KMS-11 (cell line): ENCODE data around the gene GZF1.

Source experiments
- H2AFZ ChIP-seq: fragments of 200-600 bp; sonication (generic); 2 replicates; pipeline ENCODE4 v1.6.1; 2016; ENCODE audit warnings: antibody characterized with exemption, mixed run types, low read depth
- H3K27ac ChIP-seq: fragments of 200-600 bp; sonication (generic); 2 replicates; pipeline ENCODE4 v1.6.1; 2016; ENCODE audit warnings: mild to moderate bottlenecking, mixed run types
- H3K27me3 ChIP-seq: fragments of 200-600 bp; sonication (generic); 2 replicates; pipeline ENCODE4 v1.6.1; 2017; ENCODE audit warnings: mild to moderate bottlenecking, low read depth, mixed run types, moderate library complexity; ENCODE audit not compliant: insufficient read depth
- H3K36me3 ChIP-seq: fragments of 200-600 bp; sonication (generic); 2 replicates; pipeline ENCODE4 v1.6.1; 2017; ENCODE audit warnings: mild to moderate bottlenecking, mixed run types; ENCODE audit not compliant: insufficient read depth
- H3K4me1 ChIP-seq: fragments of 200-600 bp; sonication (generic); 2 replicates; pipeline ENCODE4 v1.6.1; 2016; ENCODE audit warnings: mild to moderate bottlenecking, low read depth, mixed run types; ENCODE audit not compliant: poor library complexity, severe bottlenecking
- H3K4me2 ChIP-seq: fragments of 200-600 bp; sonication (generic); 2 replicates; pipeline ENCODE4 v1.7.0; 2016; ENCODE audit warnings: mild to moderate bottlenecking, mixed run types
- H3K4me3 ChIP-seq: fragments of 200-600 bp; sonication (generic); IDR thresholded peaks from 2 replicates; pipeline ENCODE4 v1.6.1; 2017; ENCODE audit warnings: low read depth, low read length, mixed read lengths; ENCODE audit not compliant: insufficient read depth
- H3K79me2 ChIP-seq: fragments of 200-600 bp; sonication (generic); 2 replicates; pipeline ENCODE4 v1.6.1; 2016; ENCODE audit warnings: low read depth, mixed run types; ENCODE audit not compliant: insufficient read depth
- H3K9ac ChIP-seq: fragments of 200-600 bp; sonication (generic); 2 replicates; pipeline ENCODE4 v1.6.1; 2016; ENCODE audit warnings: mild to moderate bottlenecking, mixed run types
- H4K20me1 ChIP-seq: fragments of 200-600 bp; sonication (generic); 2 replicates; pipeline ENCODE4 v1.6.1; 2016; ENCODE audit warnings: mild to moderate bottlenecking, mixed run types; ENCODE audit not compliant: insufficient read depth
- TF ChIP-seq, protein P1 (sequence below): fragments of 200-600 bp; sonication (generic); conservative IDR thresholded peaks from 2 replicates; pipeline ENCODE4 v1.6.1; 2017; ENCODE audit warnings: low read depth, mild to moderate bottlenecking, antibody characterized with exemption, low read length, moderate library complexity, mixed read lengths

Gene GZF1

DNA sequence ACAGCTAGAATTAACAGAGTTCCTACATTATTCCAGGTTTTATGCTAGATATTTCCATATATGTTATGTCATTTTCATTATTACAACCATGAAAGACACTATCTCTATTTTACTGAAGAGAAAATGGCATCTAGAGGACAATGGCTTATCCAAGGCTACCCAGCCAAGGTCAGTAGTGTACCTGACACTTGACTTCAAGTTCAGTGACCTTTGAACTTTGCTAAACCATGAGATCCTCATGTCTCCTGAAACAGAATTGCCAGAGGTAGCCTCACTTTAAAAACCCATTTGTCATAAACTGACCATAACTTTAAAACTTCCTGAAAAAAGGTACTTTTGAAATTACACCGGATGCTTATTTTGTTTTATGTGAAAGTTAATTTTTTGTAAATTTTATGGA, 44.9 kb downstream of the GZF1 start:
- Histone ChIP-seq H3K27ac (no peak overlapping the region), H2AFZ (no peak overlapping the region), H3K27me3 (no peaks in the 10 kb centered on the region), H3K4me3 (no peak overlapping the region), H4K20me1 (no peaks in the 10 kb centered on the region), H3K4me2 (no peak overlapping the region), H3K79me2 (peaks cover 45% of the 10 kb centered on the region; the same call in 1 of the 2 replicates), H3K9ac (no peak overlapping the region), H3K4me1 (no peaks in the 10 kb centered on the region), H3K36me3 (no peaks in the 10 kb centered on the region)
- TF ChIP-seq, protein P1, sequence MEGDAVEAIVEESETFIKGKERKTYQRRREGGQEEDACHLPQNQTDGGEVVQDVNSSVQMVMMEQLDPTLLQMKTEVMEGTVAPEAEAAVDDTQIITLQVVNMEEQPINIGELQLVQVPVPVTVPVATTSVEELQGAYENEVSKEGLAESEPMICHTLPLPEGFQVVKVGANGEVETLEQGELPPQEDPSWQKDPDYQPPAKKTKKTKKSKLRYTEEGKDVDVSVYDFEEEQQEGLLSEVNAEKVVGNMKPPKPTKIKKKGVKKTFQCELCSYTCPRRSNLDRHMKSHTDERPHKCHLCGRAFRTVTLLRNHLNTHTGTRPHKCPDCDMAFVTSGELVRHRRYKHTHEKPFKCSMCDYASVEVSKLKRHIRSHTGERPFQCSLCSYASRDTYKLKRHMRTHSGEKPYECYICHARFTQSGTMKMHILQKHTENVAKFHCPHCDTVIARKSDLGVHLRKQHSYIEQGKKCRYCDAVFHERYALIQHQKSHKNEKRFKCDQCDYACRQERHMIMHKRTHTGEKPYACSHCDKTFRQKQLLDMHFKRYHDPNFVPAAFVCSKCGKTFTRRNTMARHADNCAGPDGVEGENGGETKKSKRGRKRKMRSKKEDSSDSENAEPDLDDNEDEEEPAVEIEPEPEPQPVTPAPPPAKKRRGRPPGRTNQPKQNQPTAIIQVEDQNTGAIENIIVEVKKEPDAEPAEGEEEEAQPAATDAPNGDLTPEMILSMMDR, result no peak

DNA sequence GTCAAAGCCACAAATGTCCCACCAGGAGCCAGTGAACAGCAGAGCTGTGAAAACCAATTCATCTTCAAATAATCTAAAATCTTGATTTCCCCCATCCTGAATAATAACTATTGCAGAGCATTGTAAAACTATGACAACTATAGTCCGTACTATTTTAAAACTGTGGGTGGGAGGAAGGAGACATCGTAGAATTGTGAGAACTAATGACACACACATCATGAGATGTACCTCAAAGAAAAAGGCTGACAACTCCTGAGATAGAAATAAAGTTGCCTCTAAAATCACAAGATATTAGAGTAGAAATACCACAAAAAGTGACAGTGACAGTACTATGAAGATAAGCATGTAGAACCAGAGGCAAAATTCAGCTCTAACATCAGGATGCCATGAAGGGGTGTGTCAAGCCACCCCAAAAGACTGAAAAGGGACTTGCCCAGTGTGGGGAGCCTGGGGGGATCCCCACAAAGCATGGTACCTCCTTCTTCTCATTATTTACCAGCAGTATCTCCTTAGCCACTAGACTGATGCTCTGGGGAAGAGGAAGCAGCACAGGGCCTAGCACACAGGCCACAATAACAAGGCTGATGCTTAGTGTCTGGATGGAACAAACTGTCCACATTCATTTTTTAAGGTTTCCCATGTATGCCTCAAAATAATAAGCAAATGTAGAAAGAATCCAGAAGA, 45.9 kb downstream of the GZF1 start:
- Histone ChIP-seq H2AFZ (no peak overlapping the region), H3K27ac (no peak overlapping the region), H3K4me1 (no peaks in the 10 kb centered on the region), H3K9ac (no peak overlapping the region), H4K20me1 (no peaks in the 10 kb centered on the region), H3K4me2 (no peak overlapping the region), H3K4me3 (no peak overlapping the region), H3K36me3 (no peaks in the 10 kb centered on the region), H3K79me2 (peaks cover 49% of the 10 kb centered on the region; the same call in 1 of the 2 replicates), H3K27me3 (no peaks in the 10 kb centered on the region)
- TF ChIP-seq, protein P1, result no peak

DNA sequence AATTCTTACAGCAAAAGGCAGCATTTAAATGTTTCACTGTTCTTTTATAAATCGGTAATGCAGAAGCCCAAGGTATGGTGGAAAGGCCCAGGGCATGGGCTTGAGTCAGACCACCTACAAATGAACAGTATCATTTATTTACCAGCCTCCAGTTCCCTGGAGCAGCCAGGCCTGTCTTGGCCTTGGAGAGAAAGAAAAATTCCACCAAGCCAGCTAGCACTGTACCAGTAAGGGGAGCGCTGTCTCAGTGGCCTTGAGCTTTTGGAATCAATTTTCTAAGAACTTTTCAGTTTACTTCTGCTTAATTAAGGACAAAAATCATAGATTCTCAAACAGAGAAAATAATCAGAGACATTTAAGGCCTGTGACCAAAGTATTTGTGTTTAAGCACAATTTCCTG, 47.0 kb downstream of the GZF1 start:
- H3K4me1 ChIP-seq, result peaks cover 5% of the 10 kb centered on the region
- H3K4me2 ChIP-seq, result no peak overlapping the region

DNA sequence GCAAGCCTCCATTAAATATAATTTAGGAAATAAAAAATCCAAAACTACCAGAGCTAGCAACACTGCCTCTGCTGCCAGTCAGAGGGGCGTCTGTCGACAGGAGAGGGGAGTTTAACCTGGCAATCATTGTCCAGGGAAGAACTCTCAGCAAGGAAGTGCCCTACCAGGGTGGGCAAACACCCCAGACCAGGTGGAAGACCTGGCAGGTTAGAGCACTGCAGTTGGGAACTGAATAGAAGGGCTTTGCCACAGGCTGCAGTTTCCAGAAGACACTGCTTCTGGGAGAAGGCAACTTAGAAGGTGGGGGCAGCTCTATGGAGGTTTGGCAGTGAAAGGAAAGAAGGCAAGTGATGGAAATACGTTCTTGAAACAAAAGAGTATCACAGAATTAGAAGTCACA, 47.8 kb downstream of the GZF1 start:
- H4K20me1 ChIP-seq, result no peaks in the 10 kb centered on the region
- no peaks in the 10 kb centered on the region for H3K27me3 ChIP-seq
- no peaks in the 10 kb centered on the region for H3K36me3 ChIP-seq
- TF ChIP-seq, protein P1, result no peak
- peaks cover 7% of the 10 kb centered on the region for H3K4me1 ChIP-seq
- no peak overlapping the region for H3K9ac ChIP-seq
- H2AFZ ChIP-seq, result no peak overlapping the region
- no peak overlapping the region for H3K4me2 ChIP-seq
- peaks cover 60% of the 10 kb centered on the region; the same call in 1 of the 2 replicates for H3K79me2 ChIP-seq
- no peak overlapping the region for H3K27ac ChIP-seq
- H3K4me3 ChIP-seq, result no peak overlapping the region

More for the DNA sequence above, 47.0 kb downstream of the GZF1 start:
- Histone ChIP-seq H3K4me3 (no peak overlapping the region), H3K36me3 (no peaks in the 10 kb centered on the region), H3K79me2 (peaks cover 59% of the 10 kb centered on the region; the same call in 1 of the 2 replicates), H2AFZ (no peak overlapping the region), H4K20me1 (no peaks in the 10 kb centered on the region), H3K27me3 (no peaks in the 10 kb centered on the region), H3K27ac (no peak overlapping the region), H3K9ac (no peak overlapping the region)
- TF ChIP-seq, protein P1, result no peak
